SK-N-SH (cell line): ENCODE measurements around the gene ACAD11. TPM values are rescaled to one million over a fixed set of nuclear protein-coding genes. Genes with fewer than 3 reads are reported as not detected.

Experiments used
- CTCF ChIP-seq: fragments of 200-600 bp; sonication (generic); IDR thresholded peaks from 2 replicates; pipeline ENCODE4 v1.6.1; 2017; ENCODE audit warnings: antibody characterized with exemption, mild to moderate bottlenecking, moderate library complexity
- ELF1 ChIP-seq: IDR thresholded peaks from 2 replicates; pipeline ENCODE4 v1.4.0; 2012
- EP300 ChIP-seq, 2 experiments: IDR thresholded peaks; 2 replicates each; pipeline versions ENCODE4 v1.4.0 to v1.6.1; 2012; ENCODE audit warnings: borderline replicate concordance in 1 of 2, low read depth in 1 of 2, low read length in 1 of 2
- FOXJ3 ChIP-seq: sonication (generic); formaldehyde crosslinking; IDR thresholded peaks from 2 replicates; pipeline ENCODE4 v1.5.1; 2020; ENCODE audit warnings: mild to moderate bottlenecking, missing genetic modification reagents
- FOXM1 ChIP-seq: IDR thresholded peaks from 2 replicates; pipeline ENCODE4 v1.4.0; 2012; ENCODE audit warnings: low read depth, mild to moderate bottlenecking
- MAX ChIP-seq: IDR thresholded peaks from 2 replicates; pipeline ENCODE4 v1.4.0; 2012; ENCODE audit warnings: low read depth
- MXI1 ChIP-seq: IDR thresholded peaks from 2 replicates; pipeline ENCODE4 v1.6.1; 2012; ENCODE audit warnings: mild to moderate bottlenecking, low read depth, low read length, improper control_type of control experiment
- PBX3 ChIP-seq: IDR thresholded peaks from 2 replicates; pipeline ENCODE4; 2012
- RCOR1 ChIP-seq: fragments of 150-350 bp; IDR thresholded peaks from 2 replicates; pipeline ENCODE4 v1.6.1; 2017; ENCODE audit warnings: antibody characterized with exemption, low read length
- REST ChIP-seq: IDR thresholded peaks from 2 replicates; pipeline ENCODE4 v1.6.1; 2012; ENCODE audit warnings: mild to moderate bottlenecking, low read depth, low read length, moderate library complexity
- RFX5 ChIP-seq: IDR thresholded peaks from 2 replicates; pipeline ENCODE4 v1.6.1; 2012; ENCODE audit warnings: mild to moderate bottlenecking, improper control_type of control experiment, low read length
- TCF12 ChIP-seq: IDR thresholded peaks from 2 replicates; pipeline ENCODE4 v1.4.0; 2012
- TEAD4 ChIP-seq: IDR thresholded peaks from 2 replicates; pipeline ENCODE4 v1.4.0; 2012; ENCODE audit warnings: mild to moderate bottlenecking, borderline replicate concordance; ENCODE audit not compliant: insufficient read depth
- YY1 ChIP-seq: IDR thresholded peaks from 2 replicates; pipeline ENCODE4 v1.4.0; 2012; ENCODE audit warnings: low read depth, mild to moderate bottlenecking
- ZBTB33 ChIP-seq: IDR thresholded peaks from 2 replicates; pipeline ENCODE4 v1.4.0; 2012; ENCODE audit warnings: low read depth, borderline replicate concordance
- polyA plus RNA-seq, 3 experiments: library from polyadenylated mRNA; depleted of rRNA; stranded (reverse); fragments of >200 nt; gene quantifications; 2 replicates each; pipeline ENCODE4 v1.2.3, GENCODE V29; 2012

Gene ACAD11
- polyA plus RNA-seq, 1 of the 3 experiments (the other 2 are of a cell fraction): 16.3 TPM

- TF ChIP-seq TCF12 (peak; percentile 55), ELF1 (no peak), CTCF (no peak), TEAD4 (0 out of 2 replicates have a peak, but pooled peaks have one; percentile 21), FOXM1 (no peak), MAX (no peak), ZBTB33 (no peak), MXI1 (no peak), YY1 (no peak), FOXJ3 (no peak), RCOR1 (no peak), RFX5 (no peak), PBX3 (peak; percentile 62), EP300 (IDR thresholded peaks at IDR 0.05; ENCODE audit: borderline replicate concordance in 1 of 2, low read depth in 1 of 2, low read length in 1 of 2) (peak in 1 of 2 experiments; percentile 56; a peak in 1 of 4 replicates), REST (no peak)
These were observed 29.7 kb downstream of the ACAD11 start (continued) for GRCh38 chr3:132629928-132630327.
